NT2/D1 (cell line): ENCODE data around the gene KRT31.
"Not testable (repeated sequence)": the region's sequence is repeated elsewhere in the genome, so short reads cannot be mapped to it uniquely, and the experiment has no call there.

Experiments
- DNase-seq: peaks from one replicate; pipeline ENCODE4 v3.0.0-alpha.2; 2011; ENCODE audit warnings: low read depth, low spot score
- H3K27me3 ChIP-seq: 2 replicates; pipeline ENCODE4 v1.6.0; 2011; ENCODE audit warnings: mild to moderate bottlenecking; ENCODE audit not compliant: insufficient read length, insufficient read depth
- H3K36me3 ChIP-seq: 2 replicates; pipeline ENCODE4 v1.6.1; 2011; ENCODE audit warnings: mild to moderate bottlenecking, low read length, mixed read lengths; ENCODE audit not compliant: insufficient read depth, insufficient read length
- H3K4me1 ChIP-seq: 2 replicates; pipeline ENCODE4 v1.5.1; 2011; ENCODE audit not compliant: insufficient read depth, insufficient read length
- H3K4me3 ChIP-seq: 2 replicates; pipeline ENCODE4 v1.5.1; 2011; ENCODE audit warnings: low read depth; ENCODE audit not compliant: insufficient read length
- H3K9ac ChIP-seq: 2 replicates; pipeline ENCODE4 v1.6.0; 2011; ENCODE audit warnings: low read depth; ENCODE audit not compliant: insufficient read length
- H3K9me3 ChIP-seq: 2 replicates; pipeline ENCODE4 v1.5.1; 2011; ENCODE audit warnings: mild to moderate bottlenecking, low read length; ENCODE audit not compliant: insufficient read depth
- SUZ12 ChIP-seq: IDR thresholded peaks from 2 replicates; pipeline ENCODE4 v1.6.1; 2011; ENCODE audit not compliant: insufficient read length, insufficient read depth; ENCODE audit errors: extremely low read depth
- YY1 ChIP-seq: IDR thresholded peaks from 2 replicates; pipeline ENCODE4 v1.6.1; 2011; ENCODE audit not compliant: insufficient read length, insufficient read depth
- ZNF274 ChIP-seq: IDR thresholded peaks from 2 replicates; pipeline ENCODE4 v1.6.1; 2011; ENCODE audit warnings: mild to moderate bottlenecking, low read depth, low read length

Gene KRT31

DNA sequence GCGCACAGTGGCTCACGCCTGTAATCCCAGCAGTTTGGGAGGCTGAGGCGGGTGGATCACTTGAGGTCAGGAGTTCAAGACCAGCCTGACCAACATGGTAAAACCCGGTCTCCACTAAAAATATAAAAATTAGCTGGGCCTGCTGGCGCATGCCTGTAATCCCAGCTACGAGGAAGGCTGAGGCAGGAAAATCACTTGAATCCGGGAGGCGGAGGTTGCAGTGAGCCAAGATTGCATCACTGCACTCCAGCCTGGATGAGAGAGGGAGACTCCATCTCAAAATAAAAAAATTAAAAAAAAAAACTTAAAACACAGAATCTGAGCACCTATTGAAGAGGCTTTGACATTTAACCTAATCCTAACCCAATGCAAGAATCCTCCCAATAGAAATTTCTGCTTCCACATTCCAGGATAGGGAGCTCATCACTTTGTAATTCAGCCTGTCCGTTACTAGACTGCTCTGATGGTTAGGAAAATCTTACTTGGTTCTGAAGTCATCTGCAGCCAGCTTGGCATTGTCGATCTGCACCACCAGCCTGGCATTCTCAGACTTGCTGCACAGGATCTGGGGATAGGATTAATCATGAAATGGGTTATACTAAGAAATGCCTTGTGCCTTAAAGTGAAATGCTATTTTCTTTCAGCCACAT is 29.9 kb downstream of the KRT31 start:
- H3K4me3 ChIP-seq = no peak overlapping the region
- no peak overlapping the region for H3K9ac ChIP-seq
- H3K9me3 ChIP-seq = no peaks in the 10 kb centered on the region
- H3K36me3 ChIP-seq = no peaks in the 10 kb centered on the region
- H3K4me1 ChIP-seq = no peaks in the 10 kb centered on the region
- TF ChIP-seq ZNF274 (no peak), SUZ12 (no peak), YY1 (no peak)
- H3K27me3 ChIP-seq = no peaks in the 10 kb centered on the region
- DNase-seq = no peak

- no peaks in the 10 kb centered on the region for H3K27me3 ChIP-seq
- no peaks in the 10 kb centered on the region for H3K4me1 ChIP-seq
- no peaks in the 10 kb centered on the region for H3K36me3 ChIP-seq
- no peak for DNase-seq
- no peak for TF ChIP-seq ZNF274
- TF ChIP-seq SUZ12 = no peak
- TF ChIP-seq YY1 = no peak
- H3K4me3 ChIP-seq = no peak overlapping the region
- H3K9me3 ChIP-seq = no peaks in the 10 kb centered on the region
- H3K9ac ChIP-seq = no peak overlapping the region
Observed at GRCh38 chr17:41366070-41366469, 31.3 kb downstream of the KRT31 start.

DNA sequence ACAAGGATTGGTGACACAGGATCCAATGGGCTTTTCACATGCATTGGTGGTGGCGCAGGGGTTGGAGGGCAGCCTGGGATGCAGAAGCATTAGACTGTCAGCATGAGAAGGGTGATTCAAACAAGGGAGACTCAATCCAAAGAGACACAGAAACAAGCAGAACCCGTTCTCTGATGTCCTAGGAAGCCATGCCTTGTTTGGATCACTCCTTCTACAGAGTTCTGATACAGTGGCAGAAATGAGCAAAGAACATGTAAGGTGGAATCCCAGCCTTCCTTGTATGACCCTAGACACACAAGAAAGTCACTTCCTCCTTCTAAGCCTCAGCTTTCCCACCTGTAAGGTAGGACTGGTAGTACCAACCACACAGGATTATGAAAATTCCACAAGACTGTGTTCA is 33.5 kb downstream of the KRT31 start:
- TF ChIP-seq ZNF274 = no peak
- TF ChIP-seq SUZ12 = no peak
- no peak for TF ChIP-seq YY1
- Histone ChIP-seq H3K4me3 (no peak overlapping the region), H3K27me3 (no peaks in the 10 kb centered on the region), H3K36me3 (no peaks in the 10 kb centered on the region), H3K4me1 (no peaks in the 10 kb centered on the region), H3K9ac (no peak overlapping the region), H3K9me3 (no peaks in the 10 kb centered on the region)
- DNase-seq = no peak

DNA sequence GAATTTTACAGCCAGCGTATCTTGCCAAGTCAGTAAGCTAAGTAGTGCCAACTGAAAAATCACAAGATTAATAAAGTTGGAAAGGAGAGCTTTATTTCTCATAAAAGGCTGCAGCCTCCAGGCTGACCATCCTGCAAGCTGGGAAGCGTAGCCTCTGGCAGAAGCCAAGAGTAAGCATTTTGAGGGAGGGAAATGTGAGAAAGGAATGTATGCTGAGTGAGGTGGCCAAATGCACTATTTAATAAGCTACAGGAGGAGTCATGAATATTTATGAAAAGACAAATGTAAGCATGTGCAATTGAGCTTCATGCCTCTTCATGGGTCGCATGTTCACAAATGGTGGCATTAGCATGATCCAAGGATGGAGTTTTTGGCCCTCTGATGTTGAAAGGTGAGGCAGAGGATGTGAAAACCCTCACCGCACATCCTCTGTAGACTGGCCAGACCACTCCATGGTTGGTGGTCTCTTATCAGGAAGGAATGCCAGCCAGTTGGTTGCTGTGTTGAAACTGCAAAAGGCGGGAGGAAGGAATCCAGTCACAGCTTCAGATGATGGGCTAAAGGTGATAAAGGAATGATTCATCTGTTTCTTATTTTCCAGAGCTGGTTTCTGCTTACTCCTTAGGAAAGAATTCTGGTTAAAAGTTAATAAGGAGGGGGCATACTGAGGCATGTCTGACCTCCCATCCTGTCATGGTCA is 37.0 kb downstream of the KRT31 start:
- TF ChIP-seq ZNF274 (no peak), SUZ12 (no peak), YY1 (no peak)
- Histone ChIP-seq H3K4me3 (no peak overlapping the region), H3K9ac (no peak overlapping the region), H3K36me3 (no peaks in the 10 kb centered on the region), H3K9me3 (no peaks in the 10 kb centered on the region), H3K27me3 (no peaks in the 10 kb centered on the region), H3K4me1 (no peaks in the 10 kb centered on the region)
- DNase-seq = no peak

GRCh38 chr17:41354536-41354935 is 42.9 kb downstream of the KRT31 start:
- TF ChIP-seq SUZ12 (no peak), ZNF274 (no peak), YY1 (no peak)
- H3K9ac ChIP-seq = no peak overlapping the region

DNA sequence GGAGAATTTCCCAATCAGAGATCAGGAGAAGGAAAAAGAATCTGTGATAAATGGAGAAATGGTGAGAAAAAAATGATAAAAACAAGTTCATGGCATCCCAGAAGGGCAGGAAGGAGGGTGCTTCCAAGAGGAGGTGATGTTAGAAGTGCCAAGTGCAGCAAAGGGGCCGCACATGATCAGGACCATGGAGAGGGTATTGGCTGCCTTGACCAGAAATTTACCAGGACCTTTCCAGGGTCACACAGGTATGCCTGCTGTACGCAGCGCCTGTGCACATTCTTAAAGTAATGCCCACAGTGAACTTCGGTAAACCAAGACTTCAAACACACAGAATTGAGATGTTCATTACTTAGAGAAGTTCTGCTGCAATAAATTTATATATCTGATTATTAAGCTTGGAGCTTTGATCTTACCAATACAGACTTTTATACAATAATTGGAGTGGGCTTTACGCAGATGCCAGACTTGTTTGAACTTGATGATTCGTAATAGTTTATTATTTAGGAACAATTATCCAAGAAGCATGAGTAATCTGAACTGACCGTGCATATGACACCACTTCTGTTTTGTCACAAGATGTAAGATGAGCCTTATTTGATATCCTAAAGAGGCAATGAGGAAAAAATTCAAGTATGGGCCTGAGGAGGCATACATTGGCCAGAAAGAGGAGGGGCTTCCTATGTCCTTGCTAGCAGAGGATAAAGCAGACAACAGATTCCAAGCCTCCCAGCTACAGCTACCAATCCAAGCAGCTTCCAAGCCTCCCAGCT is 44.6 kb downstream of the KRT31 start:
- H3K36me3 ChIP-seq = no peaks in the 10 kb centered on the region
- no peak for DNase-seq
- H3K9ac ChIP-seq = no peak overlapping the region
- H3K9me3 ChIP-seq = no peaks in the 10 kb centered on the region
- no peaks in the 10 kb centered on the region for H3K4me1 ChIP-seq
- H3K27me3 ChIP-seq = no peaks in the 10 kb centered on the region
- no peak for TF ChIP-seq ZNF274
- no peak for TF ChIP-seq YY1
- no peak for TF ChIP-seq SUZ12
- no peak overlapping the region for H3K4me3 ChIP-seq

More at GRCh38 chr17:41354536-41354935, 42.9 kb downstream of the KRT31 start:
- no peak for DNase-seq
- H3K36me3 ChIP-seq = no peaks in the 10 kb centered on the region
- no peaks in the 10 kb centered on the region for H3K4me1 ChIP-seq
- no peaks in the 10 kb centered on the region for H3K27me3 ChIP-seq
- H3K4me3 ChIP-seq = no peak overlapping the region
- no peaks in the 10 kb centered on the region for H3K9me3 ChIP-seq

DNA sequence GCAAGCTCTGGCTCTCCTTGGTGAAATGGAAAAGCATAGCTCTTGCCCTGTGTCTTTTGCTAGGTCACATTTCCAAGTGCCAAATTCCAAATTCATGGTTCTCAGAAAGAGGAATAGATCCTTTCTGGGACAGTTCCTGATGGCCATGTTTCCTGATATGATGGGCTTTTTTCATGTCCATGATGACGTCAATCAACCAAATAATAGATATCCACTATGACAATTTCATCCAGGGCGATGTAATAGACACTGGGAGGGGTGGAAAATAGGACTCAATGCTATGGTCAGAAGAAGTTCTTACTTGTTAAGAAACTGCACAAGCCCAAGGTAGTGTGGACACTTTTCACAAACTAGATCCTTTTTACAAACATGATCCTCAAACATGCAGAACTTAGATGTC is 46.2 kb downstream of the KRT31 start:
- no peaks in the 10 kb centered on the region for H3K36me3 ChIP-seq
- H3K4me1 ChIP-seq = no peaks in the 10 kb centered on the region
- no peaks in the 10 kb centered on the region for H3K9me3 ChIP-seq
- TF ChIP-seq YY1 = no peak
- no peak overlapping the region for H3K4me3 ChIP-seq
- no peaks in the 10 kb centered on the region for H3K27me3 ChIP-seq
- no peak for DNase-seq
- H3K9ac ChIP-seq = no peak overlapping the region

DNA sequence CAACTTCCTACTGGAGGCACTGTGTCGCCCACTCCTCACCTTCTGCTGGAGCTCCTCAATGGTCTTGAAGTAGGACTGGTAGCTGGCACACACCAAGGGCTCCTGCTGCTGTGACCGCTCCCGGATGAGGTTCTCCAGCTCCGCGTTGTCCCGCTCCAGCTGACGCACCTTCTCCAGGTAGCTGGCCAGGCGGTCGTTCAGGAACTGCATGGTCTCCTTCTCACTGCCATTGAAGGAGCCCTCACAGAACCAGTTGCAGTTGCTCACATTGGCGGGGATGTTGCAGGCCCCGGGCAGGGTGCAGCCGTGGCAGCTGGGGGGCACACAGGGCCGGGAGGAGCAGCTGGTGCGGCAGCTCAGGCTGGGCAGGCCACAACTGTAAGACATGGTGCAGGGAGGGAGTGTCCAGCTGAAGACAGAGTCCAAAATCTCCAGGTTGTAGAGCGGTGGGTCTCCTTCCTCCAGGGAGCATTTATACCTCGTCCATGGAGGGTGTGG is 47.0 kb downstream of the KRT31 start, which contains the start of gene KRT33A:
Gene KRT33A, minus strand, starts transcription at position 448 of the 498 bp plus-strand sequence. Its CDS starts 61 bp downstream, at position 387.
- H3K36me3 ChIP-seq, DNase-seq, H3K9ac ChIP-seq, H3K27me3 ChIP-seq, H3K4me3 ChIP-seq, H3K4me1 ChIP-seq, H3K9me3 ChIP-seq: not testable (repeated sequence)
